Measurements from ENCODE around the gene PI4K2B. TPM values are rescaled to one million over a fixed set of nuclear protein-coding genes. Genes with fewer than 3 reads are reported as not detected.

PI4K2B gene
- 10 to 100 TPM; 17.2 to 85.0 (median 28.7) TPM for total RNA-seq

DNA sequence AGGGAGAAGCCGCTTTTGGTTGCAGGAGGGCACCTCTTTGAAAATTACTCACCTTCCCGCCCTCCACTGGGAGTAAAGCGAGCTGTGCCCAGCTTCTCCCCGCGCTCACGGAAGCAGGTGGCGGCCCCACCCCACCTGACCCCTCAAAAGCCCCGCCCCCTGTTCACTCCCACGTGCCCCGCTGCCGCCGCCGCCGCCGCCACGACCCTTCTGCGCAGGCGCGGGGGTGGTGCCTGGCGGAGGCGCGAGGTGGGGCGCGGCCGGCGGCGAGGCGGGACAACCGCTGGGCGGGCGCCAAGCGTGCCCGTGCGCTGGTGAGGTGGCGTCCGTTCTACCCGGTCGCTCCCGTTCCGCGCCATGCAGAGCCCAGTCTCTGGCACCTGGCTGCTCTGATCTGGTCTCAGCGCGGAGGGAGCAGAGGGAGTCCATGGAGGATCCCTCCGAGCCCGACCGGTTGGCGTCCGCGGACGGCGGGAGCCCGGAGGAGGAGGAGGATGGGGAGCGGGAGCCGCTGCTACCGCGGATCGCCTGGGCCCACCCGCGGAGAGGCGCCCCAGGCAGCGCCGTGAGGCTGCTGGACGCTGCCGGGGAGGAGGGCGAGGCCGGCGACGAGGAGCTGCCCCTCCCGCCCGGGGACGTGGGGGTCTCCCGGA is at the start of gene PI4K2B:
Gene PI4K2B (plus strand): TSS at position 297 of the 653 bp plus-strand sequence. CDS start 131 bp downstream, at position 428.
- H3K4me1 ChIP-seq = peaks cover 7 to 26% (median 12%) of the 10 kb centered on the region in 4 donors
- 1% methylated on average over 37 of the region's 72 CpGs; no CpG with 5 or more reads in 1 of the 2 donors for WGBS, 2 donors (ENCODE audit: low coverage in 1 of 2)
- no peaks in the 10 kb centered on the region for H3K27me3 ChIP-seq
- DNase-seq = peak; percentile 95
- H3K36me3 ChIP-seq = no peaks in the 10 kb centered on the region
- TF ChIP-seq POLR2A (IDR thresholded peaks at IDR 0.05) = peak; percentile 91
- TF ChIP-seq, protein P1, sequence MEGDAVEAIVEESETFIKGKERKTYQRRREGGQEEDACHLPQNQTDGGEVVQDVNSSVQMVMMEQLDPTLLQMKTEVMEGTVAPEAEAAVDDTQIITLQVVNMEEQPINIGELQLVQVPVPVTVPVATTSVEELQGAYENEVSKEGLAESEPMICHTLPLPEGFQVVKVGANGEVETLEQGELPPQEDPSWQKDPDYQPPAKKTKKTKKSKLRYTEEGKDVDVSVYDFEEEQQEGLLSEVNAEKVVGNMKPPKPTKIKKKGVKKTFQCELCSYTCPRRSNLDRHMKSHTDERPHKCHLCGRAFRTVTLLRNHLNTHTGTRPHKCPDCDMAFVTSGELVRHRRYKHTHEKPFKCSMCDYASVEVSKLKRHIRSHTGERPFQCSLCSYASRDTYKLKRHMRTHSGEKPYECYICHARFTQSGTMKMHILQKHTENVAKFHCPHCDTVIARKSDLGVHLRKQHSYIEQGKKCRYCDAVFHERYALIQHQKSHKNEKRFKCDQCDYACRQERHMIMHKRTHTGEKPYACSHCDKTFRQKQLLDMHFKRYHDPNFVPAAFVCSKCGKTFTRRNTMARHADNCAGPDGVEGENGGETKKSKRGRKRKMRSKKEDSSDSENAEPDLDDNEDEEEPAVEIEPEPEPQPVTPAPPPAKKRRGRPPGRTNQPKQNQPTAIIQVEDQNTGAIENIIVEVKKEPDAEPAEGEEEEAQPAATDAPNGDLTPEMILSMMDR (IDR thresholded peaks at IDR 0.05) = no peak
- TF ChIP-seq POLR2AphosphoS5 (IDR thresholded peaks at IDR 0.05) = peak; percentile 82 to 97 (median 95)
- peak within 1 kb of the TSS; percentile 68 to 94 (median 90) for H3K4me3 ChIP-seq
- in situ Hi-C loops (cut with MboI; ENCODE audit: low pct_ligation_motif_present in 1 of 4, low pct_unique_long_range_greater_than_20kb in 1 of 4, low sequenced_read_pairs in 3 of 4) = no loop called here
- intact Hi-C loops (cut with DNase I; ENCODE audit: low total_unique reads) = loop anchor here (10.0 kb wide), 1 partner anchor 59 kb away; no protein-coding TSS in a partner anchor
- peak within 1 kb of the TSS; percentile 96 to 99 (median 98) for H3K27ac ChIP-seq
- H3K9me3 ChIP-seq = no peaks in the 10 kb centered on the region

DNA sequence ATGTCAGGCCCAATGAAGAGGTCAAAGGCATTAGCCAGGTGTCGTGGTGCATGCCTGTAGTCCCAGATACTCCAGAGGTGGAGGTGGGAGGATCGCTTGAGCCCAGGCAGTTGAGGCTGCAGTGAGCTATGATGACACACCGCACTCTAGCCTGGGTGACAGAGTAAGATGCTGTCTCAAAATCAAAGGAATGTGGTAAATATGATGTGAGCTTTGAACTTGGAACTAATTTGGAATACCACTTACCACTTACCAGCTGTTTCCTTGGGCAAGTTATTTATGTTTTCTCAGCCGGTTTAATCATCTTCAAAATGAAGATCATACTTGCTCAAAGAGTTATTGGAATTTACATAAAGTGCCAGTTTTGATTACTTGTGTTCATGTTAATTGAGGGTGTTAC is 49.8 kb upstream of the PI4K2B start:
- WGBS, 2 donors (ENCODE audit: low coverage in 1 of 2) = 88 to 97% methylated on average over 4 of the region's 4 CpGs
- H3K4me3 ChIP-seq = no peak overlapping the region
- no peaks in the 10 kb centered on the region for H3K4me1 ChIP-seq
- TF ChIP-seq, protein P1 (IDR thresholded peaks at IDR 0.05) = no peak
- TF ChIP-seq EP300 (IDR thresholded peaks at IDR 0.05; ENCODE audit: low read depth) = no peak
- TF ChIP-seq POLR2A (IDR thresholded peaks at IDR 0.05) = no peak
- no peak for TF ChIP-seq POLR2AphosphoS5 (IDR thresholded peaks at IDR 0.05)
- H3K27ac ChIP-seq = no peak overlapping the region
- H3K36me3 ChIP-seq = no peaks in the 10 kb centered on the region
- no peaks in the 10 kb centered on the region for H3K27me3 ChIP-seq
- in situ Hi-C loops (cut with MboI; ENCODE audit: low pct_ligation_motif_present in 1 of 4, low pct_unique_long_range_greater_than_20kb in 1 of 4, low sequenced_read_pairs in 3 of 4) (no loop called here), intact Hi-C loops (cut with DNase I; ENCODE audit: low total_unique reads) (no loop called here)
- H3K9me3 ChIP-seq = no peaks in the 10 kb centered on the region
- no peak for DNase-seq

DNA sequence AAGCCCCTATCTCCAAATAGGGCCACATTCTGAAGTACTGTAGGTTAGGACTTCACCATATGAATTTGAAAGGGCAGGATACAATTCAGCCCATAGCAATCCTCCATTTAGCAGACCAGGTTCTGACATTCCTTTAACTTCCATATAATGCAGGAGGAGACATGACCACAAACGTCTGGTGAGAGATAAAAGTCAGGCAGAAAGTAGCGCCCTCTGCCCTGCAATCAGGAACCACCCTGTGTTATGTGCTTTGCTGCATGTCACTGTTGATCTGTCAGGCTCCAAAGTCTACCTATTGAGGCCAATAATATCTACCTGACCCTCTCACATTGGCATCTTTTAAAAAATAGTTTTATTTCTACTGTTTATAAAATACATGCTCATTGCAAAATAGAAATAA is 43.4 kb upstream of the PI4K2B start:
- 55% methylated on average over 2 of the region's 2 CpGs; no CpG with 5 or more reads in 1 of the 2 donors for WGBS, 2 donors (ENCODE audit: low coverage in 1 of 2)
- intact Hi-C loops (cut with DNase I; ENCODE audit: low total_unique reads) (no loop called here), in situ Hi-C loops (cut with MboI; ENCODE audit: low pct_ligation_motif_present in 1 of 4, low pct_unique_long_range_greater_than_20kb in 1 of 4, low sequenced_read_pairs in 3 of 4) (no loop called here)
- no peak overlapping the region for H3K4me3 ChIP-seq
- H3K9me3 ChIP-seq = no peaks in the 10 kb centered on the region
- no peaks in the 10 kb centered on the region for H3K27me3 ChIP-seq
- TF ChIP-seq POLR2AphosphoS5 (IDR thresholded peaks at IDR 0.05) (no peak), EP300 (IDR thresholded peaks at IDR 0.05; ENCODE audit: low read depth) (no peak), POLR2A (IDR thresholded peaks at IDR 0.05) (no peak)
- TF ChIP-seq, protein P1 (IDR thresholded peaks at IDR 0.05) = no peak
- no peaks in the 10 kb centered on the region for H3K36me3 ChIP-seq
- no peak overlapping the region for H3K27ac ChIP-seq
- peak; percentile 17 for DNase-seq
- peaks cover 0 to 4% (median 0%) of the 10 kb centered on the region in 4 donors for H3K4me1 ChIP-seq

DNA sequence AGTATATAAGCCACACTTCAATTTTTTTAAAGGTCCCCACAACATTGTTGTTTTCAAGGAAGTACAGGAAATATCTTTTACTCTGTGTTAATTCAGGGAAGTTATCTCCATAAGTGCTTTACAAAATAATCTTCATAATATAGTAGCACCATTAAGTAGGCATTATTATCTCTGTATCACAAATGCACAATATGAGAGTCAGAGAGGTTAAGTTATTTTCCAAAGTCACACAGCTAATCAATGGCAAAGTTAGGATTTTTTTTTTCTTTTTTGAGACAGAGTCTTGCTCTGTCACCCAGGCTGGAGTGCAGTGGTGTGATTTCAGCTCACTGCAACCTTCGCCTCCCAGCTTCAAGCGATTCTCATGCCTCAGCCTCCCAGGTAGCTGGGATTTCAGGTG is 35.1 kb upstream of the PI4K2B start:
- WGBS, 2 donors (ENCODE audit: low coverage in 1 of 2) = 97% methylated on average over 2 of the region's 2 CpGs; no CpG with 5 or more reads in 1 of the 2 donors
- no peaks in the 10 kb centered on the region for H3K9me3 ChIP-seq
- H3K4me1 ChIP-seq = no peaks in the 10 kb centered on the region
- H3K4me3 ChIP-seq = no peak overlapping the region
- H3K27me3 ChIP-seq = no peaks in the 10 kb centered on the region
- no peaks in the 10 kb centered on the region for H3K36me3 ChIP-seq
- TF ChIP-seq POLR2AphosphoS5 (IDR thresholded peaks at IDR 0.05) (no peak), POLR2A (IDR thresholded peaks at IDR 0.05) (no peak), EP300 (IDR thresholded peaks at IDR 0.05; ENCODE audit: low read depth) (no peak)
- TF ChIP-seq, protein P1 (IDR thresholded peaks at IDR 0.05) = no peak
- intact Hi-C loops (cut with DNase I; ENCODE audit: low total_unique reads) (no loop called here), in situ Hi-C loops (cut with MboI; ENCODE audit: low pct_ligation_motif_present in 1 of 4, low pct_unique_long_range_greater_than_20kb in 1 of 4, low sequenced_read_pairs in 3 of 4) (no loop called here)
- H3K27ac ChIP-seq = no peak overlapping the region
- DNase-seq = no peak

Data from transverse colon (tissue), 4 donors.